Transverse colon (tissue), 3 donors: ENCODE data around the gene RETN.

Experiments
- EP300 ChIP-seq: sonication (generic); formaldehyde crosslinking; IDR thresholded peaks from one replicate; pipeline ENCODE4 v1.6.1; 2017; ENCODE audit warnings: antibody characterized with exemption, low read depth
- TF ChIP-seq, protein P1 (sequence below), 5 experiments: fragments of 200-600 bp in 3 of 5; fragments of 450-650 bp in 2 of 5; sonication (generic) in 3 of 5; IDR thresholded peaks; 1 replicate in 2 of 5; 2 replicates in 3 of 5; pipeline ENCODE4 v1.5.1; 2016 to 2017; ENCODE audit warnings: antibody characterized with exemption in 5 of 5, inconsistent platforms in 3 of 5, mild to moderate bottlenecking in 2 of 5, moderate library complexity in 1 of 5

GRCh38 chr19:7662657-7663056 lies 6.2 kb upstream of the RETN start:
- TF ChIP-seq, protein P1, sequence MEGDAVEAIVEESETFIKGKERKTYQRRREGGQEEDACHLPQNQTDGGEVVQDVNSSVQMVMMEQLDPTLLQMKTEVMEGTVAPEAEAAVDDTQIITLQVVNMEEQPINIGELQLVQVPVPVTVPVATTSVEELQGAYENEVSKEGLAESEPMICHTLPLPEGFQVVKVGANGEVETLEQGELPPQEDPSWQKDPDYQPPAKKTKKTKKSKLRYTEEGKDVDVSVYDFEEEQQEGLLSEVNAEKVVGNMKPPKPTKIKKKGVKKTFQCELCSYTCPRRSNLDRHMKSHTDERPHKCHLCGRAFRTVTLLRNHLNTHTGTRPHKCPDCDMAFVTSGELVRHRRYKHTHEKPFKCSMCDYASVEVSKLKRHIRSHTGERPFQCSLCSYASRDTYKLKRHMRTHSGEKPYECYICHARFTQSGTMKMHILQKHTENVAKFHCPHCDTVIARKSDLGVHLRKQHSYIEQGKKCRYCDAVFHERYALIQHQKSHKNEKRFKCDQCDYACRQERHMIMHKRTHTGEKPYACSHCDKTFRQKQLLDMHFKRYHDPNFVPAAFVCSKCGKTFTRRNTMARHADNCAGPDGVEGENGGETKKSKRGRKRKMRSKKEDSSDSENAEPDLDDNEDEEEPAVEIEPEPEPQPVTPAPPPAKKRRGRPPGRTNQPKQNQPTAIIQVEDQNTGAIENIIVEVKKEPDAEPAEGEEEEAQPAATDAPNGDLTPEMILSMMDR (IDR thresholded peaks at IDR 0.05), result no peak
- TF ChIP-seq EP300, result no peak
